CD4-positive, alpha-beta T cell treated with Interferon alpha-2 for 1 hour (primary cell): Measurements from ENCODE around the gene SESN2.
A peak's percentile ranks its signal among the peaks of the same experiment; 100 is the strongest.

ENCODE experiments used
- DNase-seq, 2 donors: peaks; one replicate each; pipeline ENCODE4 v3.0.0-alpha.2; 2020 to 2022

Gene SESN2

GRCh38 chr1:28290851-28291250 is 31.5 kb downstream of the SESN2 start:
- no peak for DNase-seq

DNA sequence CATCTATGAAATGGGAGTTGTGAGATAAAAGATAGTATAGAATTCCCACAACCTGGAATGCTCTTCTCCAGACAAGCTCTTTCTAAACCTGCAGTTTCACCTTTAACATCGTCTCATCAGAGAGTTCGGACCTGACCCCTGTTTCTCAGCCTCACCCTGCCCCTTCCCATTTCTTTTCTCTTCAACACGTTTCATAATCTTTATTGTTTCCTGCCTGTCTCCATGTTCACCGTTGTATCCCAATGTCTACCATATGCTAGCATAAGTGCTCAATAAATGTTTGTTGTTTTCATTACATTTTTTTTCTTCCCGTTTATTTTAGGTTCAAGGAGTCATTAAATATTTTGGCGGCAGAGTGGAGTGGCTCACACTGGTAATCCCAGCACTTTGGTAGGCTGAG is 32.4 kb downstream of the SESN2 start:
- DNase-seq: no peak

GRCh38 chr1:28295936-28296335 is 36.6 kb downstream of the SESN2 start:
- no peak for DNase-seq

- no peak for DNase-seq
Measured at GRCh38 chr1:28296401-28297261, 37.3 kb downstream of the SESN2 start.

DNA sequence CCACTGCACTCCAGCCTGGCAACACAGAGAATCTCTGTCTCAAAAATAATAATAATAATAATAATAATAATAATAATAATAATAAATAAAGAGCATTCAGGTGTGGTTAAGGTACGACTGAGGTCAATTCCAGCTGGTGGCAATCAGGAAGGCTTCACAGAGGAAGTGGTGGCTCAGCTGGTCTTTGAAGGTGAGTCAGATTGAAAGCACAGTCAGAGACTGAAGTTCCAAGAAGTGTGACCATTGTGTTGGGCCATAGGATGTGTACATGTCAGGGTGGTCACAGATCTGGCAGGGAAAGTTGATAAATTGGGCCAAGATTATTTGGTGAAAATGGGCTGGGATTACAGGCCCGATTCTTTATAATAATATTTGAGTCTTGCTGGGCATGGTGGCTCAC is 38.5 kb downstream of the SESN2 start:
- DNase-seq: no peak

GRCh38 chr1:28298438-28298837 is 39.1 kb downstream of the SESN2 start:
- DNase-seq: no peak

DNA sequence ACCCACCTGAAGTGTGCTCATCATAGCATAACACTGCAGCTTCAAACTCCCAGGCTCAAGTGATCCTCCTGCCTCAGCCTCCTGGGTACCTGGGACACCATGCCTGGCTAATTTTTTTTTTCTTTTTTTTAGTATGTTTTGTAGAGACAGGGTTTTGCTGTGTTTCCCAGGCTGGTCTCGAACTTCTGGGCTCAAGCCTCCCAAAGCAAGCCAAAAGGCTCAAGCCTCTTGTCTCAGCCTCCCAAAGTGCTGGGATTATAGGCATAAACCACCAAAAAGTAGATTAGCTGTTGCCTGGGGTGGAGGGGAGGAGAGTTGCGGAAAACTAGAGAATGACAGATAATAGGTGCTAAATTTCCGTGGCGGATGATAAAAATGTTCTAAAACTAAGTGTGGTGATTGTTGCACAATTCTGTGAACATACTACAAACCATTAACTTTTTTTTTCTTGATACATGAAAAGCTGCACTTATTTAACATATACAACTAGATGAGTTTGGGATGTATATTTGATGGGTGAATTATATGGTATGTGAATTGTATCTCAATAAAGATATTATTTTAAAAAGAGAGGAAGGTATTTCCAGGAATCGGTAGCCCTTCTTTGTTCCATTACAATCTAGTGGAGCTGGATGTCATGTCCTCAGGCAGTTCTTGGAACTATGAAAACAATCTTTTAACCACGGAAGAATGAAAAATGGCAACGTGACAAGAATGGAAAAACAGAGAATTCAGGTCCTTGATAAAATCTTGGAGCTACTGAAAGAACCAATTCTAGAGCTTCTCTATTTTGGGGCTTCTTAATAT is 42.3 kb downstream of the SESN2 start:
- DNase-seq: no peak

- DNase-seq: no peak
Measured at GRCh38 chr1:28302247-28302646, 42.9 kb downstream of the SESN2 start.

DNA sequence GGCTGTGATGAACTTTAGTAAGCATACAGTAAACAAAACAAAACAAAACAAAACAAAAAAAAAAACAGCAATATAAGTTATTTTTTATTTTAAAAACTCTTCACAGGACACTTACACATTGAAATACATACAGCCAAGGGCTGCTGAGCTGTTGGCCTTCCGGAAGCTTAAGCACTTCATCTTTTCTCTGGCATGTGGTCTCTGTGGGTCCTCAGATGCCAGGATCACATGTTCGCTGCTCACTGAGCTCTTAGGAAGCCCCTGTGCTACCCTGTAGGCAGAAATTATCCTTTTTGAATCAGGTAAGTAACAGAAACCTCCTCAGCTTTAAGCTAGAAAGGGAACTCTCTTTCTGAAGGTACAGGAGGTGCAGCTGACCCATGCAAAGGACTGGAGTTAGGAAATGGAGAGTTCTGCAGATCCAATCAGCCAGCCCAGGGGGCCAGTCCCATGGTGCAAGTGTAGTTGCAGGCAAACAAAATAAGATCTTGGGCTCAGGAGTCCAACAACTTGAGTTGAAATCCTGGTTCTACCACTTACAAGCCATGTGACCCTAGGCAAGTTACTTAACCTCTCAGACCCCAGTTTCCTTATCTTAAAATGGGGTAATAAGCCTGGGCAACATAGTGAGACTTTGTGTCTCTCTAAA is 47.1 kb downstream of the SESN2 start:
- DNase-seq: no peak

- DNase-seq: no peak
Measured at GRCh38 chr1:28308750-28309149, 49.4 kb downstream of the SESN2 start.

DNA sequence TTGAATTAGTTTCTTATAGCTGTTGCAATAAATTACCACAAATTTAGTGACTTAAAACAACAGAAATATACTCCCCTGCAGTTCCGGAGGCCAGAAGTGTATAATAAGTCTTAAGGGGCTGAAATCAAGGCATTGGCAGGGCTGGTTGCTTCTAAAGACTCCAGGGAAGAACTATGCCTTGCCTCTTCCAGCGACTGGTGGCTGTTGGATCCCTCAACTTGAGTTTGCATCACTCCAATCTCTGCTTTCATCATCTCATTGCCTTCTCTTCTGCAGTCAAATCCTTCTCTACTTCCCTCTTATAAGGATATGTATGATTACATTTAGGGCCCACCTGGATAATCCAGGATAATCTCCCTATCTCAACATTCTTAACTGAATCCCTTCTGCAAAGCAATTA is 50.4 kb downstream of the SESN2 start:
- DNase-seq: no peak

DNA sequence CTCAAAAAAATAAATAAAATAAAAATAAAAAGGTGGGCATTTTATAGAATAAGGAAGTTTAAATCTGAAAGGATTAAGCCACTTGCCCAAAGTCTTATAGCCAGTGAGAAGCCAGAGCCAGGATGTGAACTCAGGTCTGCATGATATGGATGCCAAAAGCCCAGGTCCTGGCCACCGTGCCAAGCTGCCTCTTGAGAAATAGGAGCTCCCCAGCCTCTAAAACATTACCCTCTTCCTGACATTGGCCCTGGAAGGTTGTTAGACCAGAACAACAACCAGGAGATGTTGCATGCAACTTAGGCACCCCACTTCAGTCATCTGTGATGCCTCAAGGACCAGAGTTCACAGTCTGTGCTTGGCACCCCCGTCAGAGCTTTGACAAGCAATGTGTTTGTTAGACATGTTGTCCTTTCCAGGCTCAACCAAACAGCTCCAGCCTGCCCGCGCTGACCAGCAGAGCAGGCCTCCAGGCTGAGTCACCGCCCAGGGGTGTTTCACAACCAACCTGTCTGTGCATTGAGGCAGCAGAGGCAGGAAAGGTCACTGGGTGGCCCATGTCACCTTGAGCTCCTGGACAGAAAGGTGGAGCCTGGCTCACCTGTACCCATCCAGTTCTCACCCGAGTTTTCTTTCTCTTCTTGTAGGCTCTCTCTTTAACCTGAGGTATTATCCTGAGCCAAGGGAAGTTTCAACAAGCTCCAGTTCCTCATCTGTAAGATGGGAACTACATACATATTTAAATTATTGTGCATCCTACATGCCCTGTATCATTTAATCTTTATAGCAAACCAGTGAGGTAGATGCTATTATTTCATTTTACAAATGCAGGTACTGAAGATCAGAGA is 54.6 kb downstream of the SESN2 start:
- peak in 1 of 2 donors; percentile 47 for DNase-seq

DNA sequence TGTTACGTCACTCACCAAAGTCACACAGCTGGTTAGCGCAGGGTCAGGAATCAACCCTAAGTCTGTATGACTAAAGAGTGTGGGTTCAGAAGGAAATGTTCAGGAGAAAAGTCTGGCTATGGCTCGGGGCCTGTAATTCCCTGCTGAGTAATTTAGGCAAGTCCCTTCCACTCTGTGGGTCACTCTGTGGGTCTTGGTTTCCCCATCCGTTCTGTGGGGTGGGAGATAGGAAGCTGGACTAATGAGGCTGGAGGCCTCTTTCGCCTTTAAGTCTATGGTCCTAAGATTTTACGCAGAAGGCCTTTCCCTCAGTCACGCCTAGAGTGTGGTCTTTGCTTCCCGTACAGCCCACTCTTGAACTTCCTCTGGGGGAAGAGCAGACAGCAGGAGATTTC is 55.2 kb downstream of the SESN2 start:
- DNase-seq: peak in 1 of 2 donors; percentile 1

GRCh38 chr1:28317014-28317413 is 57.7 kb downstream of the SESN2 start:
- no peak for DNase-seq

- no peak for DNase-seq
Measured at GRCh38 chr1:28322194-28322593, 62.9 kb downstream of the SESN2 start.

GRCh38 chr1:28323720-28324119 is 64.4 kb downstream of the SESN2 start:
- no peak for DNase-seq

- DNase-seq: no peak
Measured at GRCh38 chr1:28326515-28326914, 67.2 kb downstream of the SESN2 start.

DNA sequence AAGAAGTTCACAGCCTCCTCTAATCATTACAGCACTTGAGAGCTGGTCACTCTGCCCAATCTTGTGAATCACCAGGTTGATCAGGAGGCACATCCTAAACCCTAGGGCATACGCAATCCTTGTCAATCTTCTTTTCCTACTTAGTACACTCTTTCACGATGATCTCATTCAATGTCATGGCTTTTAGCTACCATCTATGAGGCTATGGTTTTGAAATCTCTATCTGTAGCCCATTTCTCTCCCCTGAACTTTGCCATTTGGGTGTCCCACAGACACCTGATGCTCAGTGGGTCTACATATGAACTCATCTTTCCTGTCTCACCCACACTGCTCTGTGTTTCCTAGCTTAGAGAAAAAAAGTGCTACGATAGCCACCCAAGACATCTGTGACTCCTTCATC is 67.7 kb downstream of the SESN2 start:
- DNase-seq: no peak

DNA sequence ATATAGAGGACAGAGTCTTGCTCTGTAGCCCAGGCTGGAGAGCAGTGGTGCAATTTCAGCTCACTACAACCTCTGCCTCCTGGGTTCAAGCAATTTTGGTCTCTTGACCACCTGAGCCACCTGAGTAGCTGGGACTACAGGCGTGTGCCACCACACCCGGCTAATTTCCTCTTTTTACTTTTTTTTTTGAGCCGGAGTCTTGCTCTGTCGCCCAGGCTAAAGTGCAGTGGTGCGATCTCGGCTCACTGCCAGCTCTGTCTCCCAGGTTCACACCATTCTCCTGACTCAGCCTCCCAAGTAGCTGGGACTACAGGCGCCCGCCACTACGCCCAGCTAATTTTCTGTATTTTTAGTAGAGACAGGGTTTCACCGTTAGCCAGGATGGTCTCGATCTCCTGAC is 68.1 kb downstream of the SESN2 start:
- peak in 1 of 2 donors; percentile 3 for DNase-seq

DNA sequence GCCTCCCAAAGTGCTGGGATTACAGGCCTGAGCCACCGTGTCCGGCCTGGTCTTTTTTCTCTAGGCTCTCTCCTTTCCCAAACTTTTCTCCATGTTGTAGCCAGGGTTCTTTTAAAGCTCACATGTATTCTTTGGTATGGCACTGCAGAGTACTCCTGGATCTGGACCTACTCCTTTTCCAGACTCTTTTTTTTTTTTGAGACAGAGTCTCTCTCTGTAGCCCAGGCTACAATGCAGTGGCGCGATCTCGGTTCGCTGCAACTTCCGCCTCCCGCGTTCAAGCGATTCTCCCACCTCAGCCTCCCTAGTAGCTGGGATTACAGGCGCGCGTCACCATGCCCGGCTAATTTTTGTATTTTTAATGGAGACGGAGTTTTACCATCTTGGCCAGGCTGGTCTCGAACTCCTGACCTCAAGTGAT is 68.9 kb downstream of the SESN2 start:
- DNase-seq: no peak

DNA sequence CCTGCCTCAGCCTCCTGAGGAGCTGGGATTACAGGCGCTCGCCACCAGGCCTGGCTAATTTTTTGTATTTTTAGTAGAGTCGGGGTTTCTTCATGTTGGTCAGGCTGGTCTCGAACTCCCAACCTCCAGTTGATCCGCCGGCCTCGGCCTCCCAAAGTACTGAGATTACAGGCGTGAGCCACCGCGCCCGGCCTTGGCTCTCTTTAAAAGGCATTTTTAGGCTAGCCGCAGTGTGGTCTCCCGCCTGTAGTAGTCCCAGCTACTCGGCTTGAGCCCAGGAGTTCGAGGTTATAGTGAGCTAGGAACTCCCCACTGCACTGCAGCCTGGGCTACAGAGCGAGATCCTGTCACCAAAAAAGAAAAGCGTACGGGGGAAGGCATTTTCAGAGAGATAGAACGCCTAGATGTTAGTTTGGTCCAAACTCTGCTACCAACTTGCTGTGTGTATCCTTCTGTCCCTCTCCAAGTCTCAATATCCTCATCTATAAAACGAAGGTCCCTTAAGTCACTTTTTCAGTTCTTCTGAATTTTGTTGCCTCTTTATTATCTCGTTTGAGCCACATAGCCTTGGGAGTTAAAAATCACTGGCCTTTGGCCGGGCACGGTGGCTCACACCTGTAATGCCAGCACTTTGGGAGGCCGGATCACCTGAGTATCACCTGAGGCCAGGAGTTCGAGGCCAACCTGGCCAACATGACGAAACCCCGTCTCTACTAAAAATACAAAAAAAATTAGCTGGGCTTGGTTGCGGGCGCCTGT is 70.3 kb downstream of the SESN2 start:
- no peak for DNase-seq
